Heart right ventricle (tissue), 16 donors: ENCODE results near the gene ABCB11. TPM values are rescaled to one million over a fixed set of nuclear protein-coding genes. Genes with fewer than 3 reads are reported as not detected.
"Not testable (repeated sequence)": the region's sequence is repeated elsewhere in the genome, so short reads cannot be mapped to it uniquely, and the experiment has no call there.

Experiments used
- ATAC-seq, 8 donors: fragments of 200-7000 bp; cut with Tn5 transposase; one replicate each; pipeline ENCODE4 v1.9.1; 2020; ENCODE audit warnings: mild to moderate bottlenecking in 8 of 8, moderate library complexity in 8 of 8, moderate number of reproducible peaks in 1 of 8
- DNase-seq, 2 donors: peaks; one replicate each; pipeline ENCODE4 v3.0.0-alpha.2; 2020
- H3K27ac ChIP-seq, 10 donors: fragments of 200-600 bp; sonication (generic) in 2 of 10; one replicate each; pipeline versions ENCODE4 v1.5.0 to v1.8.0; 2020 to 2022; ENCODE audit warnings: mild to moderate bottlenecking in 3 of 10
- H3K27me3 ChIP-seq, 7 donors: fragments of 200-600 bp; one replicate each; pipeline ENCODE4 v1.8.0; 2021 to 2022; ENCODE audit warnings: mild to moderate bottlenecking in 2 of 7
- H3K36me3 ChIP-seq, 9 donors: fragments of 200-600 bp; sonication (generic) in 1 of 9; one replicate each; pipeline versions ENCODE4 v1.5.0 to v1.8.0; 2020 to 2022; ENCODE audit warnings: mild to moderate bottlenecking in 2 of 9
- H3K4me1 ChIP-seq, 9 donors: fragments of 200-600 bp; sonication (generic) in 1 of 9; one replicate each; pipeline versions ENCODE4 v1.5.0 to v1.8.0; 2020 to 2022; ENCODE audit warnings: mild to moderate bottlenecking in 4 of 9
- H3K4me3 ChIP-seq, 10 donors: fragments of 200-600 bp; sonication (generic) in 2 of 10; one replicate each; pipeline versions ENCODE4 v1.5.0 to v1.8.0; 2020 to 2022; ENCODE audit warnings: mild to moderate bottlenecking in 7 of 10, moderate library complexity in 2 of 10
- H3K9me3 ChIP-seq, 11 donors: fragments of 200-600 bp in 10 of 11; sonication (generic) in 2 of 11; one replicate each; pipeline versions ENCODE4 v1.5.0 to v1.8.0; 2013 to 2022; ENCODE audit warnings: mild to moderate bottlenecking in 2 of 11, control low read depth in 1 of 11, moderate library complexity in 1 of 11
- WGBS, 2 donors: extraction: QIAGEN DNeasy Blood & Tissue Kit; methylation state at CpG; one replicate each; pipeline ENCODE4 v1.1.7; 2013; ENCODE audit warnings: inconsistent platforms in 1 of 2; 5-methylcytosine and 5-hydroxymethylcytosine counted together
- intact Hi-C, 10 donors: fragments of 100-400 bp; cut with DNase I; formaldehyde crosslinking; loops; one replicate each; pipeline versions ENCODE4 v1.11.1 to v1.14.2; 2022
- polyA plus RNA-seq, 2 donors: library from polyadenylated mRNA; stranded (reverse); fragments of 200-250 nt; gene quantifications; one replicate each; pipeline ENCODE4 v1.2.3, GENCODE V29; 2013
- total RNA-seq, 10 donors: library from RNA; stranded (reverse); fragmentation: NEBNext Ultra II Directional in 3 of 10; extraction: Animal tissue kit (Norgen Biotek cat#: 25700) in 3 of 10; gene quantifications; one replicate each; pipeline versions ENCODE4 v1.2.1 to v1.2.4, GENCODE V29; 2021 to 2023
- TF ChIP-seq, protein P1 (sequence below), 9 donors: fragments of 200-600 bp; sonication (generic) in 2 of 9; IDR thresholded peaks; one replicate each; pipeline versions ENCODE4 v1.5.0 to v1.8.0; 2021 to 2022; ENCODE audit warnings: antibody characterized with exemption in 9 of 9, mild to moderate bottlenecking in 5 of 9, moderate library complexity in 1 of 9
- donor health status: Arrhythmogenic right ventricular cardiomyopathy.
- donor health status: ischemic (EF 13 %, LVEDD 7.1; RV severe dilation, severe dysfunction).
- donor health status: healthy with polysubstance abuse.
- donor health status: DM: no; HTN: yes; CAD: no.
- donor health status: DM: no; HTN: no; CAD: no.
- donor health status: ischemic (EF 25% LVEDD 6.9; RV normal size, moderate dysfunction).
- donor health status: ischemic (EF 25% LVEDD 5.7; RV mildly dilated, moderate dysfunction).
- donor health status: healthy.
- donor health status: DM: yes; HTN: yes; CAD: no.
- donor health status: Ischemic cardiomyopathy.
- donor health status: ischemic (EF 35%, LVEDD 5.7; RV mildly dilated, moderate dysfunction).
- donor health status: nonischemic (EF 11% LVEDD 7.7; RV severe dilation, severe dysfunction).
- donor health status: DM: yes; HTN: yes; CAD: no.
- donor health status: PGD.
- donor health status: ischemic (EF 29% LVEDD 5.4; RV normal size, mild dysfunction).
- donor health status: nonischemic (EF 23%, LVEDD 6.1; RV moderate dilation, normal function).

ABCB11 gene
- total and polyA plus RNA-seq, 12 donors: 0.01 to 0.23 (median 0.06) TPM; not detected in 7

DNA sequence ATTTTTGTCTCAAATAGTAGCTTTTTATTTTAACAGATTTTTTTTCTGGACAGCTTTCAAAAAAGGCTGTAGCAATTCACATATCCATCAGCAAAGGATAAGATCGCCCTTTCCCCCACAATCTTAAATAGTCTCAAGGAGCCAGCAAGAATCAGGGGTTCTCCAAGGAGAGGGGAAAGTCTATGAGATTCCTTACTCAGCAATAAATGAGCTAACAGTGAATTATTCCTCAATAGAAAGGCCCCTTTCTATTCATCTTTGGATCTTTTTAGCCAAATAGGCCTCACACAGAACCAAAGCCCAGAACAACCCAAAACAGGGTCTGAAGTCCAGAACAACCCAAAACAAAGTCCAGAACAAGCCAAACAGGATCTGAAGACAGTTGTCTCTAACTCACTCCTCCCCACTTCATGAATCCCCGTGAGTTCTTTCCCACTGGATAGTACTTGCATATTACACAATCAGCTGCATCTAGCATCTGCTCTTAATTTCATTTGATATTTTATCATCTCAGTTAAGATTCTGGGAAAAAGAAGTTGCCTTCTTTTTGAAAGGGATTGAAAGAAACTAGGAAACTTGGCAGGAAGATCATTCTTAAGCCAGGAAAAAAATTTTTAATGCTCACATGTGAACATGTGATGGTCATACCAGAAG is 34.9 kb upstream of the ABCB11 start:
- ATAC-seq (no peak), DNase-seq (no peak)
- H3K4me1 ChIP-seq: peaks cover 0 to 32% (median 0%) of the 10 kb centered on the region in 9 donors
- no peaks in the 10 kb centered on the region for H3K36me3 ChIP-seq
- H3K9me3 ChIP-seq: no peaks in the 10 kb centered on the region
- H3K27me3 ChIP-seq: no peaks in the 10 kb centered on the region
- intact Hi-C loops: no loop called here
- 66 to 78% methylated on average over 2 of the region's 2 CpGs for WGBS, 2 donors
- TF ChIP-seq, protein P1, sequence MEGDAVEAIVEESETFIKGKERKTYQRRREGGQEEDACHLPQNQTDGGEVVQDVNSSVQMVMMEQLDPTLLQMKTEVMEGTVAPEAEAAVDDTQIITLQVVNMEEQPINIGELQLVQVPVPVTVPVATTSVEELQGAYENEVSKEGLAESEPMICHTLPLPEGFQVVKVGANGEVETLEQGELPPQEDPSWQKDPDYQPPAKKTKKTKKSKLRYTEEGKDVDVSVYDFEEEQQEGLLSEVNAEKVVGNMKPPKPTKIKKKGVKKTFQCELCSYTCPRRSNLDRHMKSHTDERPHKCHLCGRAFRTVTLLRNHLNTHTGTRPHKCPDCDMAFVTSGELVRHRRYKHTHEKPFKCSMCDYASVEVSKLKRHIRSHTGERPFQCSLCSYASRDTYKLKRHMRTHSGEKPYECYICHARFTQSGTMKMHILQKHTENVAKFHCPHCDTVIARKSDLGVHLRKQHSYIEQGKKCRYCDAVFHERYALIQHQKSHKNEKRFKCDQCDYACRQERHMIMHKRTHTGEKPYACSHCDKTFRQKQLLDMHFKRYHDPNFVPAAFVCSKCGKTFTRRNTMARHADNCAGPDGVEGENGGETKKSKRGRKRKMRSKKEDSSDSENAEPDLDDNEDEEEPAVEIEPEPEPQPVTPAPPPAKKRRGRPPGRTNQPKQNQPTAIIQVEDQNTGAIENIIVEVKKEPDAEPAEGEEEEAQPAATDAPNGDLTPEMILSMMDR (IDR thresholded peaks at IDR 0.05): no peak
- H3K27ac ChIP-seq: peak overlapping the region in 1 of 10 donors; percentile 66
- H3K4me3 ChIP-seq: no peak overlapping the region

DNA sequence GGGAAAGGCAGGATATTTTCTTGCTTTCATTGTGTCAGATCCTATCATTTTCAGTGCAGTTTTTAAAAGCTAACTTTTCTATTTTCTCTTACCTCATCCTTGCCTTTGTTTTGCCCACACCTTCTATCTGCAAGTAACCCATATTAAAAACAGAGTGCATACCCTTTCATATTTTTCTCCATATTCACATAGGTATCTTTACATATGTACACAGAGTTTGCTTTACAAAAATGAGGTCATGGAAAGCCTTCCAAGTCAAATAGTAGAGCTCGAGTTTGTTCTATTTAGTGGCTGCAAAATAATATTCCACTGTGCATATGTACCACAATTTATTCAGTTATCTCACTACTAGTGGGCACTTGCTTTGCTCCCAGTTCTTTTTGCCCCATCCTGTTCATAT is 34.3 kb upstream of the ABCB11 start:
- intact Hi-C loops: no loop called here
- Histone ChIP-seq H3K36me3 (no peaks in the 10 kb centered on the region), H3K4me3 (no peak overlapping the region), H3K4me1 (peaks cover 0 to 32% (median 0%) of the 10 kb centered on the region in 9 donors), H3K27ac (no peak overlapping the region), H3K9me3 (no peaks in the 10 kb centered on the region), H3K27me3 (no peaks in the 10 kb centered on the region)
- DNase-seq (no peak), ATAC-seq (no peak)
- TF ChIP-seq, protein P1 (IDR thresholded peaks at IDR 0.05): no peak
- 58 to 60% methylated on average over 1 of the region's 1 CpG for WGBS, 2 donors

DNA sequence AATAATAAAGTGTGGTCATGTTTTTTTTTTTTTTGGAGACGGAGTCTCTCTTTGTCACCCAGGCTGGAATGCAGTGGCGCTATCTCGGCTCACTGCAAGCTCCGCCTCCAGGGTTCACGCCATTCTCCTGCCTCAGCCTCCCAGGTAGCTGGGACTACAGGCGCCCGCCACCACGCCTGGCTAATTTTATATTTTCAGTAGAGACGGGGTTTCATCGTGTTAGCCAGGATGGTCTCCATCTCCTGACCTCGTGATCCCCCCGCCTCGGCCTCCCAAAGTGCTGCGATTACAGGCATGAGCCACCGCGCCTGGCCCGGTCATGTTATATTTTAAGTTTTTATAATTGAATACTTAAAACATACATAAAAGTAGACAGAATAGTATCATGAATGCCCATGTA is 33.1 kb upstream of the ABCB11 start:
- H3K27ac ChIP-seq, H3K9me3 ChIP-seq, H3K36me3 ChIP-seq, ATAC-seq, intact Hi-C loops, DNase-seq, H3K27me3 ChIP-seq, H3K4me3 ChIP-seq: not testable (repeated sequence)
- 96 to 97% methylated on average over 17 of the region's 17 CpGs for WGBS, 2 donors
- peaks cover 0 to 26% (median 0%) of the 10 kb centered on the region in 9 donors for H3K4me1 ChIP-seq

DNA sequence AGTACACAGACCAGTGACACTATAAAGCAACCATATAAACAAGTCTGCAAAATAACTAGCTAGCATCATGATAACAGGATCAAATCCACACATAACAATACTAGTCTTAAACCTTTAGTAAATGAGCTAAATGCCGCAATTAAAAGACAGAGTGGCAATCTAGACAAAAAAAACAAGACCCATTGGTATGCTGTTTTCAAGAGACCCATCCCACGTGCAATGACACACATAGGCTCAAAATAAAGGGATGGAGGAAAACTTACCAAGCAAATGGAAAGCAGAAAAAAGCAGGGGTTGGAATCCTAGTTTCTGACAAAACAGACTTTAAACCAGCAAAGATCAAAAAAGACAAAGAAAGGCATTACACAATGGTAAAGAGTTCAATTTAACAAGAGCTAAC is 23.5 kb upstream of the ABCB11 start:
- 75 to 86% methylated on average over 2 of the region's 2 CpGs for WGBS, 2 donors
- ATAC-seq, H3K36me3 ChIP-seq, H3K27ac ChIP-seq, H3K27me3 ChIP-seq, DNase-seq, H3K4me3 ChIP-seq, H3K4me1 ChIP-seq, intact Hi-C loops: not testable (repeated sequence)
- peaks cover 0 to 61% (median 17%) of the 10 kb centered on the region in 11 donors for H3K9me3 ChIP-seq

DNA sequence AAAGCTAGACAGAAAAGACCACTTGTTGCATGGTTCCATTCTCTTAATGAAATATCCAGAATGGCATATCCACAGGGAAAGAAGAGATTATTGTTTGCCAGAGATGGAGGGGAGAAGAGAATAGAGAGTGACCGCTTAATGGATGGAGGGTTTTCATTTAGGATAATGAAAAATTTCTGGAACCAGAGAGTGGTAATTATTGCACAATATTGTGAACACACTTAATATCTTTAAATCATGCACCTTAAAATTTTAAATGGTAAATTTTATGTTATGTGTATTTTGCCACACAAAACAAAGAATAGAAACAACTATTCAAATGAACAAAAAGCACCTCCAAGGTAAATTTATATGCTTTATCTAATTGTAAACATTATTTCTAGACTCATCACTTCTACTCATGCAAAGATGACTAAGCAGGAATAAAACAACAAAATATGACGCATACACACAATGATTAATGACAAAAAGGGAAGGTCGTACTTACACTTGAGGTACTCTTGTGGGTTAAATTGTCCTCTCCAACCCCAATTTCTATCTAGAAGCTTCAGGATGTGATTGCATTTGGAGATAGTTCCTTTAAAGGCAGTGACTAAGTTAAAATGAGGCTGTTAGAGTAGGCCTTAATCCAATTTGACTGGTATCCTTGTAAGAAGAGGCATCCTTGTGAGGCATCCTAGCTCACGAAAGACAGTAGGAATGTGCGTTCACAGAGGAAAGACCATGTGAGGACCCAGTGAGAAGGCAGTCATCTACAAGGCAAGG is 19.5 kb upstream of the ABCB11 start:
- Histone ChIP-seq H3K9me3 (peaks cover 0 to 25% (median 14%) of the 10 kb centered on the region in 11 donors), H3K4me3 (no peak overlapping the region), H3K27ac (peak overlapping the region in 1 of 10 donors; percentile 33), H3K36me3 (no peaks in the 10 kb centered on the region), H3K27me3 (no peaks in the 10 kb centered on the region), H3K4me1 (peaks cover 0 to 6% (median 0%) of the 10 kb centered on the region in 9 donors)
- WGBS, 2 donors: 87 to 94% methylated on average over 5 of the region's 5 CpGs
- DNase-seq: no peak
- TF ChIP-seq, protein P1 (IDR thresholded peaks at IDR 0.05): no peak
- intact Hi-C loops: no loop called here
- ATAC-seq: no peak
